ENCODE measurements around the gene GJB1. TPM values are rescaled to one million over a fixed set of nuclear protein-coding genes. Genes with fewer than 3 reads are reported as not detected.
A peak's percentile ranks its signal among the peaks of the same experiment; 100 is the strongest.

The GJB1 gene
- total RNA-seq, 1 experiment from 2014 or later: not detected

GRCh38 chrX:71239781-71240180 is 16.8 kb downstream of the GJB1 start:
- intact Hi-C loops (cut with micrococcal nuclease): no loop called here
- ATAC-seq (no peak), DNase-seq (no peak)
- Histone ChIP-seq H3K9me3 (ENCODE audit: low read length) (no peaks in the 10 kb centered on the region), H3K79me2 (ENCODE audit: low read length) (no peaks in the 10 kb centered on the region), H3K36me3 (ENCODE audit: low read depth, low read length) (no peaks in the 10 kb centered on the region; the same call in 1 of the 2 replicates), H3F3A (ENCODE audit: low read length, unreplicated experiment) (no peaks in the 10 kb centered on the region), H3K27me3 (ENCODE audit: low read length) (no peaks in the 10 kb centered on the region), H2AFZ (ENCODE audit: low read length) (no peak overlapping the region), H3K4me1 (ENCODE audit: insufficient read depth, low read length) (no peaks in the 10 kb centered on the region), H3K4me2 (ENCODE audit: low read length) (no peak overlapping the region), H3K4me3 (ENCODE audit: low read length) (no peak overlapping the region), H3K27ac (ENCODE audit: low read length) (no peak overlapping the region), H3K9me2 (replicated peaks; ENCODE audit: low read length) (no peaks in the 10 kb centered on the region), H3K9ac (ENCODE audit: low read length) (no peak overlapping the region), H4K20me1 (ENCODE audit: low read length) (no peaks in the 10 kb centered on the region)
- CTCF ChIA-PET: no interaction called here
- TF ChIP-seq EZH2phosphoT487 (IDR thresholded peaks at IDR 0.05; ENCODE audit: borderline replicate concordance, low read length): no peak
- TF ChIP-seq EZH2 (IDR thresholded peaks at IDR 0.05; ENCODE audit: low read length, unreplicated experiment): no peak
- TF ChIP-seq CTCF (conservative IDR thresholded peaks at IDR 0.05; ENCODE audit: low read depth, low read length): no peak
- TSS peak; percentile 47 for BruUV-seq (replicated peaks)
- POLR2A ChIA-PET (ENCODE audit: unreplicated experiment): no interaction called here

GRCh38 chrX:71241301-71241700 is 18.3 kb downstream of the GJB1 start:
- H4K20me1 ChIP-seq (ENCODE audit: low read length): no peaks in the 10 kb centered on the region
- H3K4me1 ChIP-seq (ENCODE audit: insufficient read depth, low read length): no peaks in the 10 kb centered on the region
- no peak for TF ChIP-seq EZH2phosphoT487 (IDR thresholded peaks at IDR 0.05; ENCODE audit: borderline replicate concordance, low read length)
- TF ChIP-seq CTCF (conservative IDR thresholded peaks at IDR 0.05; ENCODE audit: low read depth, low read length): no peak
- no peak for TF ChIP-seq EZH2 (IDR thresholded peaks at IDR 0.05; ENCODE audit: low read length, unreplicated experiment)
- no peaks in the 10 kb centered on the region for H3K9me3 ChIP-seq (ENCODE audit: low read length)
- BruUV-seq (replicated peaks): no TSS peak
- no peak overlapping the region for H3K4me3 ChIP-seq (ENCODE audit: low read length)
- ATAC-seq (no peak), DNase-seq (no peak)
- peaks cover 6% of the 10 kb centered on the region for H3K36me3 ChIP-seq (ENCODE audit: low read depth, low read length)
- no peaks in the 10 kb centered on the region for H3K9me2 ChIP-seq (replicated peaks; ENCODE audit: low read length)
- ChIA-PET POLR2A (ENCODE audit: unreplicated experiment) (no interaction called here), CTCF (no interaction called here)
- H3F3A ChIP-seq (ENCODE audit: low read length, unreplicated experiment): no peaks in the 10 kb centered on the region
- H3K9ac ChIP-seq (ENCODE audit: low read length): no peak overlapping the region
- no peak overlapping the region for H2AFZ ChIP-seq (ENCODE audit: low read length)
- intact Hi-C loops (cut with micrococcal nuclease): no loop called here
- H3K27me3 ChIP-seq (ENCODE audit: low read length): no peaks in the 10 kb centered on the region
- no peak overlapping the region for H3K27ac ChIP-seq (ENCODE audit: low read length)
- H3K79me2 ChIP-seq (ENCODE audit: low read length): no peaks in the 10 kb centered on the region
- no peak overlapping the region for H3K4me2 ChIP-seq (ENCODE audit: low read length)

- no TSS peak for BruUV-seq (replicated peaks)
- Histone ChIP-seq H3K4me1 (ENCODE audit: insufficient read depth, low read length) (no peaks in the 10 kb centered on the region), H4K20me1 (ENCODE audit: low read length) (no peaks in the 10 kb centered on the region), H3K36me3 (ENCODE audit: low read depth, low read length) (peaks cover 6% of the 10 kb centered on the region), H3K4me2 (ENCODE audit: low read length) (no peak overlapping the region), H3K9ac (ENCODE audit: low read length) (no peak overlapping the region), H3K9me3 (ENCODE audit: low read length) (no peaks in the 10 kb centered on the region), H3F3A (ENCODE audit: low read length, unreplicated experiment) (no peaks in the 10 kb centered on the region), H3K27me3 (ENCODE audit: low read length) (no peaks in the 10 kb centered on the region), H3K79me2 (ENCODE audit: low read length) (no peaks in the 10 kb centered on the region), H3K9me2 (replicated peaks; ENCODE audit: low read length) (no peaks in the 10 kb centered on the region), H2AFZ (ENCODE audit: low read length) (no peak overlapping the region), H3K4me3 (ENCODE audit: low read length) (no peak overlapping the region), H3K27ac (ENCODE audit: low read length) (no peak overlapping the region)
- ChIA-PET CTCF (no interaction called here), POLR2A (ENCODE audit: unreplicated experiment) (no interaction called here)
- TF ChIP-seq EZH2phosphoT487 (IDR thresholded peaks at IDR 0.05; ENCODE audit: borderline replicate concordance, low read length) (no peak), EZH2 (IDR thresholded peaks at IDR 0.05; ENCODE audit: low read length, unreplicated experiment) (no peak), CTCF (conservative IDR thresholded peaks at IDR 0.05; ENCODE audit: low read depth, low read length) (no peak)
- intact Hi-C loops (cut with micrococcal nuclease): no loop called here
- ATAC-seq (no peak), DNase-seq (no peak)
These were observed 21.5 kb downstream of the GJB1 start for GRCh38 chrX:71244359-71245128.

Data from PC-3 (cell line).